Glutamatergic neuron (in vitro differentiated cells): ENCODE results near the gene MAN2A2. TPM values are rescaled to one million over a fixed set of nuclear protein-coding genes. Genes with fewer than 3 reads are reported as not detected.
"Not testable (repeated sequence)": the region's sequence is repeated elsewhere in the genome, so short reads cannot be mapped to it uniquely, and the experiment has no call there.

Source experiments
- DNase-seq: peaks from one replicate; pipeline ENCODE4 v3.0.0; 2022
- H3K27ac Mint-ChIP-seq: one replicate; pipeline ENCODE4 v1.8.0; 2020; ENCODE audit warnings: mild to moderate bottlenecking, mixed read lengths, inconsistent platforms; ENCODE audit not compliant: unreplicated experiment
- H3K27me3 Mint-ChIP-seq: one replicate; pipeline ENCODE4 v1.8.0; 2020; ENCODE audit warnings: mild to moderate bottlenecking, moderate library complexity, mixed read lengths, inconsistent platforms; ENCODE audit not compliant: unreplicated experiment
- H3K36me3 Mint-ChIP-seq: one replicate; pipeline ENCODE4 v1.8.0; 2020; ENCODE audit warnings: mild to moderate bottlenecking, mixed read lengths, inconsistent platforms; ENCODE audit not compliant: unreplicated experiment
- H3K4me1 Mint-ChIP-seq: one replicate; pipeline ENCODE4 v1.8.0; 2020; ENCODE audit warnings: mild to moderate bottlenecking, low read depth, mixed read lengths, inconsistent platforms; ENCODE audit not compliant: unreplicated experiment
- H3K4me3 Mint-ChIP-seq: one replicate; pipeline ENCODE4 v1.8.0; 2020; ENCODE audit warnings: mild to moderate bottlenecking, mixed read lengths, inconsistent platforms; ENCODE audit not compliant: unreplicated experiment
- H3K9me3 Mint-ChIP-seq: one replicate; pipeline ENCODE4 v1.8.0; 2020; ENCODE audit warnings: mild to moderate bottlenecking, moderate library complexity, mixed read lengths, inconsistent platforms; ENCODE audit not compliant: unreplicated experiment
- CTCF ChIP-seq: fragments of 200-600 bp; sonication (generic); IDR thresholded peaks from one replicate; pipeline ENCODE4 v1.5.0; 2021; ENCODE audit not compliant: partially characterized antibody, unreplicated experiment
- total RNA-seq: library from RNA; stranded (reverse); fragmentation: NEBNext Ultra II Directional; extraction: Animal tissue kit (Norgen Biotek cat#: 25700); gene quantifications from one replicate; pipeline ENCODE4 v1.2.1, GENCODE V29; 2021; ENCODE audit not compliant: unreplicated experiment

The MAN2A2 gene
- total RNA-seq, 1 donor from 2014 or later: 81.8 TPM

DNA sequence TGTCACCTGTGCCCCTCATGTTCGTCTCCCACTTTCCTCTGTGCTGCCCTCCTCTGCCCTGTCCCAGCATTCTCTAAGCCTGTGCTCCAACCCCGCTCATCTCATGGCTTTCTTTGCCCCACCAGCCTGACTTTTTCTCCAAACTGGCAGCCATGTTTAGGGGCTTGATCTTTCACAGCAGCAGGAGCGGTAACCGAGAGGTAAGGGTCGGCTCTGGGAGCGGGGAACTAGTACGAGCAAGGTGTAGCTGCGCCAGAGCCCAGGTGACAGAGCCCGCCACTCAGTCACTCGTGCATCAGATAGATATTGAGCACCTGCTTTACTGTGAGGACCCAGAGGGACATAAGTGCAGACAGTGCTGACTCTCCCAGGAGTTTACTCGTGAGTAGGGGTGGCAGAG lies 13.4 kb downstream of the MAN2A2 start:
- H3K9me3 Mint-ChIP-seq: peaks cover 16% of the 10 kb centered on the region
- peak overlapping the region; percentile 54 for H3K4me3 Mint-ChIP-seq
- peaks cover 9% of the 10 kb centered on the region for H3K27me3 Mint-ChIP-seq
- DNase-seq: no peak
- TF ChIP-seq CTCF: no peak
- peak overlapping the region; percentile 89 for H3K27ac Mint-ChIP-seq
- peaks cover 5% of the 10 kb centered on the region for H3K36me3 Mint-ChIP-seq
- H3K4me1 Mint-ChIP-seq: peaks cover 27% of the 10 kb centered on the region

- no peak for TF ChIP-seq CTCF
- Mint-ChIP-seq H3K36me3 (peaks cover 5% of the 10 kb centered on the region), H3K27ac (no peak overlapping the region), H3K27me3 (peaks cover 12% of the 10 kb centered on the region), H3K4me3 (no peak overlapping the region), H3K4me1 (peaks cover 27% of the 10 kb centered on the region), H3K9me3 (peaks cover 16% of the 10 kb centered on the region)
- no peak for DNase-seq
Observed at GRCh38 chr15:90917569-90917968, 14.5 kb downstream of the MAN2A2 start.

DNA sequence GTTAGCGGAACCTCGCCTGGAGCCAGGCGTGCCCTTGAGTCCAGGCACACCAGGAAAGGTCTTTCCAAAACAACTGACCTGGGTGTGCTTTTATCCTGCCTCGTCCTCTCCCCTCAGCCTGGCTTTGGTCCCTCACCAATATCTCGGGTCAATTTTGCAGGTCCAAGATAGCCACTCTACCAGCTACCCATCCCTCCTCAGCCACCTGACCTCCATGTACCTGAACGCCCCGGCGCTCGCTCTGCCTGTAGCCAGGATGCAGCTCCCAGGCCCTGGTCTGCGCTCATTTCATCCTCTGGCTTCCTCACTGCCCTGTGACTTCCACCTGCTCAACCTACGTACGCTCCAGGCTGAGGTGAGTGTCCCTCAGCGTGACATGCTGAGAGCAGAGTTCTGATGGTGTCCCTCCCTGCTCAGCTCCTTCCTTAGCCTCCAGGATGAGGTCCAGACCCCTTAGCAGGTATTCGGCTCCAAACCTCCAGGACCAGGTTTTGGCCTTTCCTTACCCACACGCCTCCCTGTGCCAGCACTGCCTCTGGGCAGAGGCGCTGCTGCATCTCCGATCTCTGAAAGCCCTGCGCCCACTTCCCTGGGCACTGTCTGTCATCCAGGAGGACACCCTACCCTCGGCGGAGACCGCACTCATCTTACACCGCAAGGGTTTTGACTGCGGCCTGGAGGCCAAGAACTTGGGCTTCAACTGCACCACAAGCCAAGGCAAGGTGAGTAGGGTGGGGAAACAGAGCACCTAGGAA lies 15.1 kb downstream of the MAN2A2 start:
- Mint-ChIP-seq H3K27ac (no peak overlapping the region), H3K4me3 (no peak overlapping the region), H3K27me3 (peaks cover 12% of the 10 kb centered on the region), H3K9me3 (peaks cover 16% of the 10 kb centered on the region), H3K36me3 (peaks cover 5% of the 10 kb centered on the region), H3K4me1 (peaks cover 27% of the 10 kb centered on the region)
- no peak for TF ChIP-seq CTCF
- no peak for DNase-seq

DNA sequence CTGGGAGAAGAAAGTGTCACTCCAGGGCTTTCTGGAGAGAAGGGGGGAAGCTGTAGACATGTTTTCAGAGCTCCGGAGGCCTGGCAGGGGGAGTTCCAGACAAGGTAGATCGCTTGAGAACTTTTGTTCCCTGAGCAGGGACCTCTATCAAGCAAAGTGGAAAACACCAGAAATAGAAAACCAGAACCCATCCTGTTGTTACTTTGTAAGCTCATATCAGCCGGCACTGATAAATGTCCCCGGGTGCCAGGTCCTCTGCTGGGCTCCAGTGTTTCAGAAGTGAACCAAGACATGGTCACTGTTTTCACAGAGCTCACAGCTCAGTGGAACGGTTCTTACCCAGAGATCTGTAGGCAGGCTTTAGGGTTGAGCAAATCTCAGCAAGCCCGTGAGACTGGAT lies 15.7 kb downstream of the MAN2A2 start:
- DNase-seq: no peak
- peaks cover 27% of the 10 kb centered on the region for H3K4me1 Mint-ChIP-seq
- no peak for TF ChIP-seq CTCF
- H3K36me3 Mint-ChIP-seq: peaks cover 5% of the 10 kb centered on the region
- H3K27ac Mint-ChIP-seq: no peak overlapping the region
- peaks cover 12% of the 10 kb centered on the region for H3K27me3 Mint-ChIP-seq
- H3K4me3 Mint-ChIP-seq: no peak overlapping the region
- peaks cover 16% of the 10 kb centered on the region for H3K9me3 Mint-ChIP-seq

GRCh38 chr15:90921887-90922286 lies 18.8 kb downstream of the MAN2A2 start:
- H3K36me3 Mint-ChIP-seq: peaks cover 5% of the 10 kb centered on the region
- TF ChIP-seq CTCF: no peak
- H3K27me3 Mint-ChIP-seq: peaks cover 12% of the 10 kb centered on the region
- peaks cover 8% of the 10 kb centered on the region for H3K4me1 Mint-ChIP-seq
- H3K9me3 Mint-ChIP-seq: peaks cover 3% of the 10 kb centered on the region
- no peak overlapping the region for H3K4me3 Mint-ChIP-seq
- DNase-seq: no peak
- no peak overlapping the region for H3K27ac Mint-ChIP-seq

GRCh38 chr15:90922712-90923322 lies 19.7 kb downstream of the MAN2A2 start:
- H3K4me1 Mint-ChIP-seq, H3K27ac Mint-ChIP-seq, DNase-seq, H3K36me3 Mint-ChIP-seq, H3K4me3 Mint-ChIP-seq, H3K9me3 Mint-ChIP-seq: not testable (repeated sequence)
- H3K27me3 Mint-ChIP-seq: peaks cover 12% of the 10 kb centered on the region
